ENCODE measurements around the gene BET1L.
"Not testable (repeated sequence)": the region's sequence is repeated elsewhere in the genome, so short reads cannot be mapped to it uniquely, and the experiment has no call there.

BET1L gene

DNA sequence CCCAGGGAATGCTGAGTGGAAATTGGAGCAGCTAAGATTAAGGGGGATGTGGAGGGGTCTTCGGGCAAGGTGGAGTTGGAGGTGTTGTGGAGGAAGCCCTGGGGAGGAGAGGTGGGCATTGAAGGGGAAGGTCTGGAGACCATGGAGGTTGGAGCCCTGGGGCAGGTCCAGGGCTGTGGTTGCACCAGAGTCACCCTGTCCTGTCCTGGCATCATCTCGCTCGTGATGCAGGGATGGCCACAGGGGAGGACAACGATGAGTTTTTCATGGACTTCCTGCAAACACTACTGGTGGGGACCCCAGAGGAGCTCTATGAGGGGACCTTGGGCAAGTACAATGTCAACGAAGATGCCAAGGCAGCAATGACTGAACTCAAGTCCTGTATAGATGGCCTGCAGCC is 13.7 kb downstream of the BET1L start:
- DNase-seq (ENCODE audit: low read depth), result not testable (repeated sequence)

DNA sequence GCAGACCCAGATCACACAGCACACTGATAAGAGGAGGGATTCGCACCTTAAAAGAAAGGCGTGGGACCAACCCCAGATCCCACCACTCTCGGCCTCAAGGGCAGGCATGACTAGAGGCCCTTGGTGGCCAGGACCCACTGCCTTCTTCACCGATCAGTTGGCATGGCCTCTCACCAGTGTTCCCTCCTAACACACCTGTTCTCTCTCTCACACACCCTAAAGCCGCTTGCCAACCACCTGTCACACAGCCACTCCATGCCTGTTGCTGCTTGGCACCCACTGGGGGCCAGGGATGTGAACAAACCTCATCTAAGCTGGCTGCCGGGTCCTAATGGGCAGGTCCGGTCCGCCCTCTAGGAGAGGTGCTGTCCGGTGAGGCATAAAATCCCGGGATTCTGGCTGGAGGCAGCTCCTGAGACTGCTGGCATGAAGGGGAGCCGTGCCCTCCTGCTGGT is 14.5 kb downstream of the BET1L start, which contains the start of gene SCGB1C1:
SCGB1C1 (plus strand) TSS at position 405 of the 455 bp plus-strand sequence; CDS start at position 427, 22 bp downstream.
- DNase-seq (ENCODE audit: low read depth), result not testable (repeated sequence)

DNA sequence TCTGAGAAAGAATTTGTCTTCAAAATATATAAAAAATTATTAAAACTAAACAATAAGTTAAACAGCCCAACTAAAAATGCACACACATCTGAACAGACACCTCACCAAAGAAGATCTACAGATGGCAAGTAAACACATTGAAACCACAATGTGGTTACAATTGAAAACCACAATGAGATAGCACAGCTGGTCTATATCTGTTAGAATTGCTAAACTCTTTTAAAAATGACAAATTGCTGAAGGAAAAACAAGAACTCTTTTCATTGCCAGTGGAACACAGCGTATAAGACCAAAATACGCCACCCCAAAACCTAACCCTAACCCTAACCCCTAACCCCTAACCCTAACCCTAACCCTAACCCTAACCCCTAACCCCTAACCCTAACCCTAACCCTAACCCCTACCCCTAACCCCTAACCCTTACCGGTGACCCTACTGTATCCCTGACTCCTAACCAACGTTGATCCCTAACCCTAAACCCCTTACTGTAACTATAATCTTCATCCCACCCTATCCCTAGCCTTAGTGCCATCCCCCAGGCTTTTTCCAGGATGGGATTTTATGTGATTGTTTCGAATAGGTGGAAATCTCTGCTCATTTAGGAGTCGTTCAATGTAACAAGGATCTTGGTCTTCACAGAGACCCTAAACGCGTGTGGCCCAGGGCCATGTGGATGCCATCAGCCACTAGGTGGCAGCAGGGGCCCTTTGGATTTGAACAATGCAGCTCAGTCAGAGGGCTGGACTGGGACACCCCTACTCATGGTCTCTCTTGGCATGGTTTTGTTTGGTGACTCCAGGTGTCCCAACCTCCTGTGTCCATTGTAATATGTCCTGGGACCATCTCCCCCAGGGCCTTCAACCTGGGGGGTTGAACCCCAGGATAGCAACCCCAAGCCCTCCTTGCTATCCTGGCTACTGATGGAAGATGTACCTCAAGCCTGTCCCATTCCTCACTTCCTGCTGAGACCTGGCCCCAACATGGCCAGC is 15.4 kb downstream of the BET1L start:
- peak; percentile 23 for DNase-seq (ENCODE audit: low read depth)

DNA sequence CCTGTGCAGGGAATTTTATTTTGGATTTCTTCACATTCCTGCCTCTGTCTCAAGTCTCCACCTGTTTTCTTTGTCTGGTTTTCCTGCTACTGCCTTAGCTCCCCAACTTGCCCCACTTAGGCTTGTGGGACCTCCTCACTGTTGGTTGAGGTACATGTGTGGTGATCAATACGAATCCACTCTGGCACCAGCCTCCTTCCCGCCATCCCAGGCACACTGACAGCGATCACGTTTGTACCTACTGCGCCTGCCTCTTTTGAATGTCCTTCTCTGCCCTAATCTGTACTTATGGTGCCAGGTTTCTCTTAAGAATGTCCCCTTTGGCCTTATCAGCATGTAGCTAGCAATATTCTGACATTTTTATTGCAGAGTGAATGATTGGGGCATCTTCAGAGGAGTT is 16.7 kb downstream of the BET1L start:
- not testable (repeated sequence) for DNase-seq (ENCODE audit: low read depth)

DNA sequence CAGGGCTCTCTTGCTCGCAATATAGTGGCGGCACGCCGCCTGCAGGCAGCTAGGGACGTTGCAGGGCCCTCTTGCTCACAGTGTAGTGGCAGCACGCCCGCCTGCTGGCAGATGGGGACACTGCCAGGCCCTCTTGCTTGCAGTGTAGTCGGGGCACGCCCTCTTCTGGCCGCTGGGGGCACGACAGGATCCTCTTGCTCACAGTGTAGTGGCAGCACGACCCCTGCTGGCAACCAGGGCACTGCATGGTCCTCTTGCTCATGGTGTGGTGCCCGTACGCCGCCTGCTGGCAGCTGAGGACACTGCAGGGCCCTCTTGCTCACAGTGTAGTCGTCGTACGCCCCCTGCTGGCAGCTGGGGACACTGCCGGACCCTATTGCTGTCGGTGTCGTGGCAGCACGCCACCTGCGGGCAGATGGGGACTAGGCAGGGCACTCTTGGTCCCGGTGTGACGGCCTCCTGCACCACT is 17.3 kb downstream of the BET1L start:
- not testable (repeated sequence) for DNase-seq (ENCODE audit: low read depth)

DNA sequence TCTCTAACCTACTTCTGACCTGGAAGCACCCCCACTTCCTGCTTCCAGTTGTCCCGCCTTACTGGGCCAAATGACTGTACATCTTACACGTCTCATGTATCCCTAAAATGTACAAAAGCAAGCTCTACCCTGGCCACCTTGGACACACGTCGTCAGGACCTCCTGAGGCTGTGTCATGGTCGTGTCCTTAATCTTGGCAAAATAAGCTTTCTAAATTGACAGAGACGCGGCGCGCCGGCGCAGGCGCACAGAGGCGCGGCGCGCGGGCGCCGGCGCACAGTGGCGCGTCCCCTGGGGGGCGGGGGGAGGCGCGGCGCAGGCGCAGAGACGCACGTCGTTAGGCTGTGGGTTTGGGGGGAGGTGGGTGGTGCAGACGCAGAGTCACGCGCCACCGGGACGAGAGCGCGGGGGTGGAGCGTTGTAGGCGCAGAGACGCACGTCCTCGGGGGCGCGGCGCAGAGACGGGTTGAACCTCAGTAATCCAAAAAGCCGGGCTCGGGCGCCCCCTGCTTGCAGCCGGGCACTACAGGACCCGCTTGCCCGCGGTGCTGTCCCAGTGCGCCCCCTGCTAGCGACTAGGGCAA is 17.9 kb downstream of the BET1L start:
- not testable (repeated sequence) for DNase-seq (ENCODE audit: low read depth)

DNA sequence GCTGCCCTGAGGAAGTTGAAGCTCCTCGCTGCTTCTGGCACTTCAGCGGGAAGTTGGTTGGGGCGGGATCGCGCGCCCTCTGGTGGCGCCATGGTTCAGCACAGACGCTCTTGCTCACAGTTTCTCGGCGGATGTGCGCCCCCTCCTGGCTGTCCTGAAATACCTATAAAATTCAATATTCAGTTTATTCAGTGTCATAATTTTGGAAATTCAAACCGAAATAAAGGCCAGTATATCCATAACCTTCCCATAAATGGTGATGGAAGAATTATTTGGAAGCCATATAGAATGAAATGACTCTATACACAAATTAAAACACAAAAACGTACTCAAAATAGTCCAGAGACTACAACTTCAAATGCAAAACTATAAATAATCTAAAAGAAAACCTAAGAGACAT is 27.0 kb downstream of the BET1L start:
- DNase-seq (ENCODE audit: low read depth), result not testable (repeated sequence)

All from stimulated activated CD4-positive, alpha-beta T cell treated with anti-CD3 and anti-CD28 coated beads, Interleukin-2, amount 100 ng/mL, for 4 hours (primary cell).